Liver (tissue), 3 donors: ENCODE data around the gene NOCT.

Source experiments
- CTCF ChIP-seq: fragments of 150-350 bp; IDR thresholded peaks from 2 replicates; pipeline ENCODE4 v1.5.1; 2017; ENCODE audit warnings: improper control_type of control experiment, low read depth, low read length; ENCODE audit not compliant: missing input control
- MAX ChIP-seq: IDR thresholded peaks from 2 replicates; pipeline ENCODE4 v1.6.1; 2016; ENCODE audit warnings: antibody characterized with exemption
- REST ChIP-seq: IDR thresholded peaks from 2 replicates; pipeline ENCODE4 v1.6.1; 2016; ENCODE audit warnings: antibody characterized with exemption, mild to moderate bottlenecking
- TAF1 ChIP-seq: conservative IDR thresholded peaks from 2 replicates; pipeline ENCODE4 v1.6.1; 2016; ENCODE audit warnings: antibody characterized with exemption, mild to moderate bottlenecking
- YY1 ChIP-seq: IDR thresholded peaks from 2 replicates; pipeline ENCODE4 v1.6.1; 2016; ENCODE audit warnings: antibody characterized with exemption, mild to moderate bottlenecking
- ZBTB33 ChIP-seq: IDR thresholded peaks from 2 replicates; pipeline ENCODE4 v1.6.1; 2016; ENCODE audit warnings: antibody characterized with exemption
- donor health status: healthy.
- donor health status: healthy.

GRCh38 chr4:138979742-138980141 is 35.8 kb upstream of the NOCT start:
- TF ChIP-seq CTCF (no peak), ZBTB33 (no peak), TAF1 (no peak), YY1 (no peak), REST (no peak), MAX (no peak)
